B cell (primary cell): ENCODE data around the gene ZBTB40. TPM values are rescaled to one million over a fixed set of nuclear protein-coding genes. Genes with fewer than 3 reads are reported as not detected.

Experiments
- ATAC-seq: fragments of 200-7000 bp; cut with Tn5 transposase; one replicate; pipeline ENCODE4 v1.10.0; 2021; ENCODE audit warnings: low read depth, mild to moderate bottlenecking, moderate number of reproducible peaks, moderate library complexity
- CTCF ChIA-PET: fragments of 350-600 bp; sonication (Branson Sonifier 250); formaldehyde crosslinking; loops from one replicate; lab custom pipeline; 2021; ENCODE audit warnings: antibody characterized with exemption, inconsistent platforms; lab: Charles Lee
- POLR2A ChIA-PET: fragments of 350-600 bp; sonication (Branson Sonifier 250); formaldehyde crosslinking; loops from one replicate; lab custom pipeline; 2021; ENCODE audit warnings: antibody characterized with exemption; lab: Charles Lee
- DNase-seq: peaks from one replicate; pipeline ENCODE4 v3.0.0; 2013
- H2AFZ ChIP-seq: 2 replicates; pipeline ENCODE4 v1.6.1; 2012; ENCODE audit warnings: mild to moderate bottlenecking, low read depth, low read length; ENCODE audit not compliant: insufficient read depth, poor library complexity, severe bottlenecking
- H3K27ac ChIP-seq, 2 donors: 1 replicate in 1 of 2; 2 replicates in 1 of 2; pipeline ENCODE4 v1.5.1; 2012 to 2013; ENCODE audit warnings: low read length in 2 of 2, mild to moderate bottlenecking in 2 of 2, moderate library complexity in 1 of 2
- H3K27me3 ChIP-seq, 4 experiments: fragments of 200-600 bp in 1 of 4; sonication (generic) in 1 of 4; replicated peaks in 1 of 4; 1 replicate in 2 of 4; 2 replicates in 2 of 4; pipeline versions ENCODE4 v1.6.1 to v1.7.0; 2013 to 2016; ENCODE audit warnings: low read length in 3 of 4, mild to moderate bottlenecking in 2 of 4, mixed read lengths in 1 of 4, moderate library complexity in 1 of 4; ENCODE audit not compliant: insufficient read depth in 4 of 4, control insufficient read depth in 3 of 4; ENCODE audit errors: control extremely low read depth in 1 of 4
- H3K36me3 ChIP-seq, 2 experiments: replicated peaks in 1 of 2; 1 replicate in 1 of 2; 2 replicates in 1 of 2; pipeline versions ENCODE4 v1.6.1 to v1.7.1; 2013; ENCODE audit warnings: low read length in 1 of 2; ENCODE audit not compliant: insufficient read depth in 2 of 2, control insufficient read depth in 1 of 2; ENCODE audit errors: control extremely low read depth in 1 of 2, extremely low read depth in 1 of 2
- H3K4me1 ChIP-seq, 2 donors: fragments of 200-600 bp in 1 of 2; sonication (generic) in 1 of 2; 1 replicate in 1 of 2; 2 replicates in 1 of 2; pipeline versions ENCODE4 v1.5.1 to v1.6.1; 2013 to 2017; ENCODE audit warnings: low read length in 2 of 2; ENCODE audit not compliant: control insufficient read depth in 2 of 2, insufficient read depth in 2 of 2
- H3K4me2 ChIP-seq: replicated peaks from 2 replicates; pipeline ENCODE3; 2012; ENCODE audit warnings: mild to moderate bottlenecking, low read depth, low read length; ENCODE audit not compliant: poor library complexity, severe bottlenecking
- H3K4me3 ChIP-seq, 5 experiments: fragments of 200-600 bp in 1 of 5; sonication (generic) in 1 of 5; 1 replicate in 3 of 5; 2 replicates in 2 of 5; pipeline versions ENCODE4 v1.5.1 to v1.7.0; 2011 to 2016; ENCODE audit warnings: low read length in 4 of 5, mild to moderate bottlenecking in 4 of 5, low read depth in 2 of 5, control low read depth in 1 of 5, moderate library complexity in 1 of 5; ENCODE audit not compliant: insufficient read depth in 1 of 5; ENCODE audit errors: control extremely low read depth in 1 of 5, extremely low read depth in 1 of 5
- H3K79me2 ChIP-seq: fragments of 200-600 bp; sonication (generic); one replicate; pipeline ENCODE4 v1.6.0; 2016; ENCODE audit warnings: low read length; ENCODE audit not compliant: control insufficient read depth, insufficient read depth
- H3K9ac ChIP-seq: fragments of 200-600 bp; sonication (generic); 2 replicates; pipeline ENCODE4 v1.6.1; 2017; ENCODE audit warnings: mild to moderate bottlenecking, low read length, moderate library complexity
- H3K9me3 ChIP-seq, 3 donors: one replicate each; pipeline versions ENCODE4 v1.6.1 to v1.7.1; 2013; ENCODE audit warnings: low read length in 2 of 3; ENCODE audit not compliant: control insufficient read depth in 2 of 3, insufficient read depth in 1 of 3; ENCODE audit errors: control extremely low read depth in 1 of 3
- H4K20me1 ChIP-seq: 2 replicates; pipeline ENCODE4 v1.6.0; 2012; ENCODE audit warnings: mild to moderate bottlenecking, low read length; ENCODE audit not compliant: insufficient read depth, control insufficient read depth, poor library complexity, severe bottlenecking
- H3K27ac Mint-ChIP-seq: one replicate; pipeline ENCODE4 v1.8.0; 2021; ENCODE audit warnings: mixed read lengths
- H3K27me3 Mint-ChIP-seq: one replicate; pipeline ENCODE4 v1.8.0; 2021; ENCODE audit warnings: mixed read lengths
- H3K4me1 Mint-ChIP-seq: one replicate; pipeline ENCODE4 v1.8.0; 2021; ENCODE audit warnings: mixed read lengths
- H3K4me3 Mint-ChIP-seq: one replicate; pipeline ENCODE4 v1.8.0; 2021; ENCODE audit warnings: mixed read lengths
- H3K9me3 Mint-ChIP-seq: one replicate; pipeline ENCODE4 v1.8.0; 2022; ENCODE audit warnings: mixed read lengths; ENCODE audit not compliant: insufficient read depth
- EZH2 ChIP-seq: IDR thresholded peaks from 2 replicates; pipeline ENCODE4 v1.6.1; 2012; ENCODE audit warnings: borderline replicate concordance, low read depth, mild to moderate bottlenecking, moderate library complexity, low read length; ENCODE audit not compliant: insufficient read depth, poor library complexity, severe bottlenecking
- WGBS: methylation state at CpG from one replicate; pipeline ENCODE4 v1.1.5; 2013; ENCODE audit warnings: missing lambda C conversion rate; ENCODE audit not compliant: insufficient coverage; 5-methylcytosine and 5-hydroxymethylcytosine counted together
- intact Hi-C: fragments of 100-400 bp; cut with micrococcal nuclease; formaldehyde crosslinking; loops from one replicate; pipeline ENCODE4 v1.10.0; 2022
- polyA minus RNA-seq: library from RNA; depleted of rRNA, polyadenylated mRNA; stranded (reverse); fragments of >200 nt; gene quantifications from 2 replicates; pipeline ENCODE4 v1.2.3, GENCODE V29; 2012
- polyA plus RNA-seq: library from polyadenylated mRNA; depleted of rRNA; stranded (reverse); fragments of >200 nt; gene quantifications from 2 replicates; pipeline ENCODE4 v1.2.3, GENCODE V29; 2012
- total RNA-seq, 2 donors: library from RNA; stranded (reverse); fragments of 120-200 nt in 1 of 2; gene quantifications; 1 replicate in 1 of 2; 2 replicates in 1 of 2; pipeline versions ENCODE4 v1.2.3 to v1.2.4, GENCODE V29; 2013 to 2022
- TF ChIP-seq, protein P1 (sequence below): fragments of 200-600 bp; IDR thresholded peaks from one replicate; pipeline ENCODE4 v1.8.0; 2022; ENCODE audit warnings: antibody characterized with exemption, mild to moderate bottlenecking

Gene ZBTB40
- 51.9 and 56.3 TPM in 2 replicates for total RNA-seq
- 25.0 TPM for total RNA-seq (2013)
- polyA plus RNA-seq = 25.9 and 30.9 TPM in 2 replicates
- polyA minus RNA-seq = 23.5 and 33.1 TPM in 2 replicates

DNA sequence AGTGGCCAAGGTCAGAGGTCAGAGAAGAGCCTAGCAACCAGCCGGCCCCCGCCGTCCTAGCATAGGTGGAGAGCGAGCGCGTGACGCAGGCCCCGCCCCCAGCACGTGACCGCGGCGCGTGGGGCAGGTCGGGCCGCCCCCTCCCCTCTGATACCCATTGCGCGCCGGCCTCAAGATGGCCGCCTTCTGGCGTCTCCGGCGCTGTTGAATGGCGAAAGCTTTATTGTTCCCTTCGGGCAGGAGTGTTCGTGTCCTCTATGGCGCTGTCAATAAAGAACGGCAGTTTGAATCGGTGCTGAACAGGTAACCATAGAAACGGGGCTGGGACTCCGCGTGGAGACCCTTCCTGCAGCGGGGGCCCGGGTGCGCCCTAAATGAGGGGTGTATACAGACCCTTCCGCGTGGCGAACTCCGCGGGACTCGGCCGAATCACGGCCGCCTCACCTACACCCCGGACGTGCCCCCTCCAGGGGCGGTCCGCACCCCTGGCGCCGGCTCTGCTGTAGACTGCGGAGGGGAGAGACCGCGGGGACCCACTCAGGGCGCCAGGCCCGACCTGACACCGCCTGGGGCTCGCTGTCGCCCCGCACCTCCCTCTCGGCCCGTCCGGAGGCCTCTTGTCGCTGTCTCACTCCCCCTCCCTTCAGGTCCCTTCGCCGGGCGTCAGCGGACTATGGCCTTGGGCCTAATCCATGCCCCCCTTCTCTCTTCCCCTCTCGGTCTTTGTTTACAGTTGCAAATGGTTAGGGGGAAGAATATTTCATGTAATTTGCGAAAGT, at the start of gene ZBTB40:
Gene ZBTB40, plus strand, starts transcription at position 150 of the 779 bp plus-strand sequence. CDS start 38,098 bp downstream, outside the sequence.
- peak within 1 kb of the TSS; percentile 73 to 93 for H3K27ac ChIP-seq
- Mint-ChIP-seq H3K9me3 (no peaks in the 10 kb centered on the region), H3K4me3 (peak within 1 kb of the TSS; percentile 95), H3K4me1 (peaks cover 37% of the 10 kb centered on the region), H3K27me3 (no peaks in the 10 kb centered on the region), H3K27ac (peak within 1 kb of the TSS; percentile 96)
- peak within 1 kb of the TSS; percentile 88 for H3K4me2 ChIP-seq
- peaks cover 0 to 8% (median 0%) of the 10 kb centered on the region in 3 donors for H3K9me3 ChIP-seq
- H3K79me2 ChIP-seq = peaks cover 55% of the 10 kb centered on the region
- 0% methylated on average over 52 of the region's 68 CpGs for WGBS
- peaks cover 0 to 4% of the 10 kb centered on the region in 2 experiments for H3K36me3 ChIP-seq
- peak within 1 kb of the TSS; percentile 94 for H2AFZ ChIP-seq
- no peaks in the 10 kb centered on the region for H4K20me1 ChIP-seq
- TF ChIP-seq EZH2 = no peak
- TF ChIP-seq, protein P1, sequence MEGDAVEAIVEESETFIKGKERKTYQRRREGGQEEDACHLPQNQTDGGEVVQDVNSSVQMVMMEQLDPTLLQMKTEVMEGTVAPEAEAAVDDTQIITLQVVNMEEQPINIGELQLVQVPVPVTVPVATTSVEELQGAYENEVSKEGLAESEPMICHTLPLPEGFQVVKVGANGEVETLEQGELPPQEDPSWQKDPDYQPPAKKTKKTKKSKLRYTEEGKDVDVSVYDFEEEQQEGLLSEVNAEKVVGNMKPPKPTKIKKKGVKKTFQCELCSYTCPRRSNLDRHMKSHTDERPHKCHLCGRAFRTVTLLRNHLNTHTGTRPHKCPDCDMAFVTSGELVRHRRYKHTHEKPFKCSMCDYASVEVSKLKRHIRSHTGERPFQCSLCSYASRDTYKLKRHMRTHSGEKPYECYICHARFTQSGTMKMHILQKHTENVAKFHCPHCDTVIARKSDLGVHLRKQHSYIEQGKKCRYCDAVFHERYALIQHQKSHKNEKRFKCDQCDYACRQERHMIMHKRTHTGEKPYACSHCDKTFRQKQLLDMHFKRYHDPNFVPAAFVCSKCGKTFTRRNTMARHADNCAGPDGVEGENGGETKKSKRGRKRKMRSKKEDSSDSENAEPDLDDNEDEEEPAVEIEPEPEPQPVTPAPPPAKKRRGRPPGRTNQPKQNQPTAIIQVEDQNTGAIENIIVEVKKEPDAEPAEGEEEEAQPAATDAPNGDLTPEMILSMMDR = no peak
- H3K4me1 ChIP-seq = peaks cover 14 to 17% of the 10 kb centered on the region in 2 donors
- no peaks in the 10 kb centered on the region for H3K27me3 ChIP-seq
- H3K9ac ChIP-seq = peak within 1 kb of the TSS; percentile 83
- DNase-seq (peak; percentile 96), ATAC-seq (peak; percentile 88)
- peak within 1 kb of the TSS; percentile 63 to 92 (median 72) for H3K4me3 ChIP-seq
- CTCF ChIA-PET = interaction anchor here (0.7 to 1.0 kb wide), 2 partner anchors 10 to 433 kb away, joined by 3 read pairs; no protein-coding TSS in a partner anchor
- POLR2A ChIA-PET = interaction anchor here (1.0 kb wide), 1 partner anchor 428 kb away, joined by 3 read pairs; no protein-coding TSS in a partner anchor
- intact Hi-C loops = loop anchor here (1.0 to 5.0 kb wide), 4 partner anchors 24 to 1820 kb away; partner anchors contain the start of genes CDC42, PINK1 and USP48
